Embryonic facial prominence (tissue), 1 donor: ENCODE measurements around the gene MKRN2OS.
"Not testable (repeated sequence)": the region's sequence is repeated elsewhere in the genome, so short reads cannot be mapped to it uniquely, and the experiment has no call there.

Experiments used
- DNase-seq: peaks from one replicate; pipeline ENCODE4 v3.0.0-alpha.2; 2016; ENCODE audit errors: extremely low spot score

MKRN2OS gene

GRCh38 chr3:12561397-12561796, 16.1 kb upstream of the MKRN2OS start:
- DNase-seq, result no peak

GRCh38 chr3:12560505-12561190, 15.3 kb upstream of the MKRN2OS start:
- DNase-seq, result no peak

GRCh38 chr3:12559520-12559919, 14.2 kb upstream of the MKRN2OS start:
- no peak for DNase-seq

GRCh38 chr3:12558706-12559105, 13.4 kb upstream of the MKRN2OS start:
- no peak for DNase-seq

- no peak for DNase-seq
These were observed 12.3 kb upstream of the MKRN2OS start for GRCh38 chr3:12557473-12558100.

GRCh38 chr3:12556690-12557472, 11.6 kb upstream of the MKRN2OS start, which contains the start of gene MKRN2:
MKRN2 (plus strand) TSS chr3:12557087; CDS start chr3:12557151, 64 bp downstream.
- DNase-seq, result peak; percentile 74

- no peak for DNase-seq
These were observed 11.0 kb upstream of the MKRN2OS start for GRCh38 chr3:12556314-12556689.

- DNase-seq, result no peak
These were observed 8.7 kb upstream of the MKRN2OS start for GRCh38 chr3:12553921-12554391.

- DNase-seq, result no peak
These were observed 4.9 kb upstream of the MKRN2OS start for GRCh38 chr3:12549971-12550760.

GRCh38 chr3:12544652-12545472, 437 bp downstream of the MKRN2OS start:
- no peak for DNase-seq

- DNase-seq, result not testable (repeated sequence)
These were observed 1.8 kb downstream of the MKRN2OS start for GRCh38 chr3:12543497-12543896.

- no peak for DNase-seq
These were observed 3.7 kb downstream of the MKRN2OS start for GRCh38 chr3:12541625-12542024.

GRCh38 chr3:12536423-12536822, 8.9 kb downstream of the MKRN2OS start:
- no peak for DNase-seq

GRCh38 chr3:12532182-12532581, 13.1 kb downstream of the MKRN2OS start:
- no peak for DNase-seq

GRCh38 chr3:12527757-12528143, 17.5 kb downstream of the MKRN2OS start:
- DNase-seq, result no peak

- DNase-seq, result no peak
These were observed 22.6 kb downstream of the MKRN2OS start for GRCh38 chr3:12522721-12523120.

- no peak for DNase-seq
These were observed 24.3 kb downstream of the MKRN2OS start for GRCh38 chr3:12521010-12521409.

- no peak for DNase-seq
These were observed 26.9 kb downstream of the MKRN2OS start for GRCh38 chr3:12518261-12519028.

- DNase-seq, result no peak
These were observed 28.4 kb downstream of the MKRN2OS start for GRCh38 chr3:12516873-12517272.

- DNase-seq, result no peak
These were observed 29.7 kb downstream of the MKRN2OS start for GRCh38 chr3:12515631-12516030.
